Measurements from ENCODE around the gene ITPK1.

The ITPK1 gene

GRCh38 chr14:93057586-93058280 is 58.0 kb downstream of the ITPK1 start:
- DNase-seq: no peak

DNA sequence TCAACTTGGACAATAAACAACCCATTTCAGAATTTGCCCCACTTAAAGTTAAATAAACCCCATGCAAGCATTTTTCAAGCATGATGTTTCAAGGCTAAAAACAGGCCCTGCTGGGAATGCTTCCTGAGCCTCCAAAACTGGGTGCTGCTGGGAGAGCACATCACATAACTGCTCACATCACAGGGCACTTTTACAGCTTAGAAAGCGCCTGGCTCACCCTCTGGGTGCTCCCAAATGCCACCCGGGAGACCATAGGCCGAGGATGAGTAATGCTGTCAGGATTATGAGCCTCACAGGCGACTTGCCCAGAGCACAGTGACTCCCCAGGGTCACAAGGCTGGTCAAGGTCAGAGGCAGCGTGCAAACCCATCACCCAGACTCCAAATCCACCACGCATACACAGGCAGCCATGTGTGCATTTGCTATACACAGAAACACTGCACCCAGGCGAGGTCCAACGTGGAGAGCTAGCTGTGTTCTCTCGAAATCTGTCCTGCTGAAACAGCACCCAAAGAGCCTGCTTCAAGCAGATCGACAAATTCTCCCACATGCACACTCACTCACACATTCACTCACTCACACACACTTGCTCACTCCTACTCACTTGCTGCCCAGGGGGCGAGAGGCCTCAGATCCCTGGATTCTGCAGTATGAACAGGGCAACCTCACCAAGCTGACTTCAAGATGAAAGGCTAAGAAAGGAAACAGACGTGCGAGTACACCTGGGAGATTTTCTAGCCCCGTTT is 58.7 kb downstream of the ITPK1 start:
- no peak for DNase-seq

DNA sequence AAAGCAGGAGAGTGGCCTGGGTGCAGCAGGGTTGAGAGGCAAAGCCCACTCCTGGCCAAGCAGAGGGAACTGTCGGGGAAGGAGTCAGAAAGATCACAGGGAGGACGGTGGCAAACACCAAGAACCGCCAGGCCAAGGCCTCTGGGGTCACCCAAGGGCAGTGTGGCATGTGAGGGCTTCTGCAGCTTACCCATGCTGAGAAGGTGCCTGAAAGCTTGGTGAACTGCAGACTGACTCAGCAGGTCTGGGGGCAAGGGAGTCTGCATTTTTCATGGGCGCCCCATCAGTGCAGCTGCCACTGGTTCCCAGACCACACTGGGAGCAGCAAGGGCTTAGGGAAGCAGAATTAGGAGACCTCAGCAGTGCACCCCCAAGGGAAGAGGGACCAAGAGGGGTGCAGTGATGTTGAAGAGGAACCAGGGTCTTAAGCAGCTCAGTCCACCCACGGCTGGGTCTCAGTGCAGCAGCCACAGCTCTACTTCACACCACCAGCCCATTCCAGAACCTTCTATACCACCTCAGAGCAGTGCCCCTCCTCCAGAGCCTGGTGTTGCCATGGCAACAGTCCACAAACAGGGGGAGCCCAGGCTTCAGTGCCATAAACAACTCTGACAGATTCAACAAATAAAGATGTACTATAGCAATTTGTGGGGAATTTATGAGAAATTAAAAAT is 59.4 kb downstream of the ITPK1 start:
- DNase-seq: no peak

- DNase-seq: no peak
These were observed 60.0 kb downstream of the ITPK1 start for GRCh38 chr14:93055651-93056115.

GRCh38 chr14:93054876-93055275 is 60.8 kb downstream of the ITPK1 start:
- no peak for DNase-seq

DNA sequence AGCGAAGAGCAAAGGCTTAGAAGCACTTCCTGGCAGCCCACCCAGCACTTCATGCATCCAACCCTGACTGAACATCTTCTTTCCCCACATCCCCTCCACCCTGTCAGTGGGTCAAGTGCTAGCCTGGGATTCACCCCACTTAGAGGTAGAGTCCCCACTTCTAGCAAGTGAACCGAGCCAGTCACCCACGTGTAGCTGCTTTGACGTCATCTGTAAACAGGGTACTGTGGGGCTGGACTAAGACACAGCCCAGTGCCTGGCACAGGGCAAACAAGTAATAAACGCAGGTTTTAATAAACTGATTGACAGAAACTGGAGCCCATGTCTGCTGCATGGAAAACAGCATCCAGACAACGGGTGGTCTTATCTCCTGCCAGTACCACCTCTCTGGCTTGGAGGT is 61.7 kb downstream of the ITPK1 start:
- no peak for DNase-seq

DNA sequence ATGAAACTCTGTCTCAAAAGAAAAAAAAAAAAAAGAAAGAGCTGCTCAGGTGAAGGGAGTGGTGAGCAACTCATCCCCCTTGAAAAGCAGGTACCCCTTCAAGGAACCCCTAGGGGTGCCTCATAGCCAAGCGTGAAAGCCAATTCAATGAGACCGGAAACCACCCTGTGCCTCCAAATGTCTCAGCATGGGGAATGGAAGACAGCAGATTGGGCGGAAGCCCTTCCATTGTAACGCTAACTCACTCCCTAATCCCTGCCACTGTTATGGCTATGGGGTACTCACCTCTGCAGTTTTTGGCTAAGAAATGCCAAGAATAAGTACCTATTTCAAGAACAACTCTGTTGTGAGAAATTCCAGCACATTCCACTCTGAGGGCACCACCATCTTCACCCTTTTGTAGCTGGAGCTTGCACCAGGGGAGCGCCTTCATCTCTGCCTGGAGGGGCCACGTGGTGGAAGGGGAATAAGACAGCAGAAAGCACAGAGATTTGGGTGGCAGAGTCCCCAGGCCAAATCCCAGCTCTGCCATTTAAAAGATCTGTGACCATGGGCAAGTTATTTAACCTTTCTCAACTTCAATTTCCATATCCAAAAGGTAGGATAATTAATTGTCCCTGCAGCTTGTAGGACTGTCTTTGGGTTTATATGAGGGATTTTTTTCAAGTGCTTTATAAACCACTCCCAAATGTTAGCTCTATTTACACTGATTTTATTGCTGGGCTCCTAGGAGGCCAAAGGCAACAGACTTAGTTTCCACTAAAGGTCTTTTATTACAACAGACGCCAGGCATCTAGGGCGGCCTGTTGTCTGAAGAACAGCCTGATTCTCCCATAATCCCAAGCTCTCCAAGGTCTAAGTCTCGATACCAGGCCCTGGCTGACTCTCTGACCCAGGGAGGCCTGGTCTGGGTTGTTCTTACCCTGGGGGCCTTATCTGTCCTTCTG is 63.9 kb downstream of the ITPK1 start:
- DNase-seq: no peak

DNA sequence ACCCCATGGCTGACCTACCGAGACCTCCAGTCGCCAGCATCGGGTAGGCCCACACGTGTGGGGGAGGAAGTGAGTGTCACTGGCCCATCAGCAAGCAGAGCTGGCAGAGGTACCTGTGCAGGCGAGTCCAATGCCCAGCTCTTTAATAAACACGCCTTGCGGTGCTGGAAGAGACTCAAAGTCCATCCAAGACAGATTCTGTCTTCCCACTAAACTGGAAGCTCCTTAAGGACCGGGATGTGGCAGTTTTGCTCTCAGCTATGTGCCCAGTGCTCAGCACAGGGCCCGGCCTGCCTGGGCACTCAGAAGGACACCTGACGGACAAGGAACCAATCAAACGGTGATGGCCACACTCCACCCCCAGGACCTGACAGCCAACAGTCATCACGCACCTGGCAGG is 65.0 kb downstream of the ITPK1 start:
- no peak for DNase-seq

DNA sequence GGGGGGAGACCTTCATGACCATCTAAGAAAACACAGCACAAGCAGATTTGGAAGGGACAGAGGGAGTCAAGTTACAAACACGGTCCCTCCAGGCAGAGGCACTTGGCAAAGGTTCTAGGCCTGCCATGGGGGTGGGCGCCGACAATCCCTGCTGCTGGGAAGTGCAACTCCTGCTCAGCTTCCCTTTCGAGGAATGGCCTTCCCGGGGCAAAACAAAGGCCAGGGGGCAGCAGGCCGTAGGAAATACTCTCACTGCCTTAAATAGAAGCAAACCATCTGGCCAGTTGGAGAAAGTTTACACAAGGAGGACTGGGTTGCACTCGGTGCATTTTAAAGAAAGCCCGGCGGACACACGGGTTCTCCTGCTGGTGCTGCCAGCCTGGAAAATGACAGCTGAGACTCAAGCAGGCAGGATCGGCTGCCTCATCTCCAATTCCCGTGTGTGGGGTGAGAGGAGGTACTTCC is 65.8 kb downstream of the ITPK1 start:
- DNase-seq: no peak

DNA sequence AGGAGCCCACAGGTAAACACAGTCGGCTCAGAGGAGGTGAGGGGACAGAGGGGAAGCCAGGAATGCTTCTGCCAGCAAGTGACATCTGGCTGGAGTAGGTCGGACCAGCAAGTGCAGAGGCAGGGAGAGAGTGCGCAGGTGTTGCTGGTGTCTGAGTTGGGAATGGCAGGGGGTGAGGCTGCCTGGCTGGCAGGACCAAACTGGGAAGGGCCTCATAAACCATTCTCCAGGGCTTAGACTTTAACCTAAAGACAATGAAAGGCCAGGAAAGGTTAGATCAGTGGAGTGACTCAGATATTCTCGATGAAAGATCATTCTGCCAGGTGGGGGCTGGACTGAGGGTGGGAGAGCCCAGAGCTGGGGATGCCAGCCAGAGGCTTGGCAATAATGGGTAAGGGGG is 66.4 kb downstream of the ITPK1 start:
- DNase-seq: no peak

- DNase-seq: no peak
These were observed 66.9 kb downstream of the ITPK1 start for GRCh38 chr14:93048843-93049242.

GRCh38 chr14:93047661-93048060 is 68.1 kb downstream of the ITPK1 start:
- peak in 1 of 2 donors; percentile 31 for DNase-seq

GRCh38 chr14:93047157-93047556 is 68.6 kb downstream of the ITPK1 start:
- DNase-seq: no peak

- no peak for DNase-seq
These were observed 69.0 kb downstream of the ITPK1 start for GRCh38 chr14:93046705-93047050.

GRCh38 chr14:93045965-93046704 is 69.6 kb downstream of the ITPK1 start:
- DNase-seq: no peak

GRCh38 chr14:93045211-93045674 is 70.5 kb downstream of the ITPK1 start:
- DNase-seq: no peak

DNA sequence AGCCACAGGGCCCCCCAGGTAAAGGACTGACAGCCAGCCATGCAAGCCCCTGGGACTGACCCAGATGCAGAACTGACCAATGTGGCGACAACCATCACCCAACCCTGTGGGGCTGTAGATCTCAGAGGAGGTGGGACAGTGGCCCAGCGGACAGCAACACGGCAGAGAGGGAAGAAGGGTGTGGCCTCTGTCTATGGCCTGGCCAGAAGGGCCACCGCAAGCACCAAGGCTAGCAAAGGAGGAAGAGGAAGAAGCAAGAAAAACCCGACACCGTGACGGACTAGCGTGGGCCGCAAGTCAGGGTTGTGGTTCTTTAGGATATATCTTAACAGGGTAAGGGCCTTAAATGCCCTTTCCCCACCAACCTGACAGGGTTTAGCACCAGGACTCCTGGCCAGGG is 71.2 kb downstream of the ITPK1 start:
- DNase-seq: peak; percentile 78 to 79

- no peak for DNase-seq
These were observed 71.6 kb downstream of the ITPK1 start for GRCh38 chr14:93044121-93044520.

DNA sequence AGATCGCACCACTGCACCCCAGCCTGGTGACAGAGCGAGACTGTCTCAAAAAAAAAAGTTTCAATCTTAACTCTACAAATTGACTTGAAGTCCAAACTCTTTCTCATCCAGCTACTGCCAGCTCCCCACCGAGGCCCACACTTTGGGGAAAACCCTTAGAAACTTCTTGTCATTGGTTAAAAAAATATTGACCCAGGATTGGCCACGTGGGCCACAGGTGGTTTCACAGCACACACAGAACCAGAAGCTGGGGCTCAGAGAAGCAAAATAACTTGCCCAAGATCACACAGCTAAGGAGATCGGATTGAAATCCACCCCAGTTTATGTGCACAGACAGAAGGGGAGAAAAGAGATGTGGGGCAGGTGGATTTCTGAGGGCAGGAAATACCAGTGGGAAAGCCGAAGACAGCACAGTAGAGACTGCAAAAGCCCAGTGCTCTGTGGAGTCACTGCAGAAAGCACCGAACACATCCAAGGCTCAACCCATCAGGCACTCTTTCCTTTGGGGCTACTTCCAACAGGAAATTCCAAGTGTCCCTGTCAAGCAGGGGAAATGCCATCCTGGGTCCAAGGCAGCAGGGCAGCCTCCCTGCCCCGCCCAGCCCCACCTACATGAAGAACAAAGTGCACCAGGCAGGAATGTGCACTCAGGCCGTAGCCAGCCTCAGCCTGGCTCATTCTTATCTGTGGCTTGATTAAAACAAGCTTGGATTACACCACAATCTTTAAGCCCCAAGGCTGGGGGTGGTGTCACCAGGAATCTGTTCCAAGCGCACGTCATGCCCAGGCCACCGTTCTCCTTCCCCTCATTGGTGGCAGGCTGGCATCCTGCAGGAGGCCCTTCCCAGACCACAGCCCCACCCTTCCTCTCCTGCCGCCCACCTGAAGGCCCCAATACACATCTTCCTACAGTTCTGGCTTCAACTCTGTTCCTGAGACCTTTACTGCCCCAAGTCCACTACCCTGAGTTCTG is 72.5 kb downstream of the ITPK1 start:
- peak; percentile 42 to 57 for DNase-seq

DNA sequence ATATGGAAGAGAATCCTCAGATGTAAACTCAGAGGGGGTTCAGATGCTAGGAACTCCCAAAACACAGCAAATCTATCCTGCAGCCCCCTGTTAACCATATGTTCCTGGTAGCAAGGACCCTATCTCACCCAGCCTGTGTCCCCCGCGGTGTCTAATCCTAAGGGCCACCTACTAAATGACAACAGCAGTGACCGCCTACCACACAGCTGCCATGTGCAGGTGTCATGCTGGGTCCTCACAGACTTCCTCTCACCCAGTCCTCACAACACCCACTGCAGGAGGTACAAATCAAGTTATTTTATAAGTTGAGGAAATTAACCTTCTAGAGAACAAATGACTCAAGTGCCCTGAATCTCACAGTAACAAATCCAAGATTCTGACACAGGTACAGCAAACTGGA is 73.9 kb downstream of the ITPK1 start:
- no peak for DNase-seq

- no peak for DNase-seq
These were observed 74.7 kb downstream of the ITPK1 start for GRCh38 chr14:93040982-93041381.

Measured in inflammatory macrophage treated with lipopolysaccharide for 1 hour (primary cell).